Right cardiac atrium (tissue), 5 donors: ENCODE measurements around the gene HYAL1. TPM values are rescaled to one million over a fixed set of nuclear protein-coding genes. Genes with fewer than 3 reads are reported as not detected.

Experiments
- ATAC-seq, 2 donors: fragments of 200-7000 bp; cut with Tn5 transposase; one replicate each; pipeline versions ENCODE4 v1.8.0 to v1.9.1; 2020; ENCODE audit warnings: moderate library complexity in 2 of 2, mild to moderate bottlenecking in 1 of 2
- DNase-seq, 3 donors: peaks; one replicate each; pipeline ENCODE4 v3.0.0-alpha.2; 2020
- H3K27ac ChIP-seq: one replicate; pipeline ENCODE4 v1.5.1; 2013; ENCODE audit warnings: mild to moderate bottlenecking, low read length, control low read depth, moderate library complexity
- H3K27me3 ChIP-seq: one replicate; pipeline ENCODE4 v1.6.1; 2013; ENCODE audit not compliant: control insufficient read depth, insufficient read depth
- H3K4me1 ChIP-seq: one replicate; pipeline ENCODE4 v1.6.1; 2013; ENCODE audit warnings: low read length; ENCODE audit not compliant: control insufficient read depth, insufficient read depth
- H3K4me3 ChIP-seq: one replicate; pipeline ENCODE4 v1.5.1; 2013; ENCODE audit warnings: low read length, control low read depth
- H3K9me3 ChIP-seq: one replicate; pipeline ENCODE4 v1.6.1; 2013; ENCODE audit warnings: low read length; ENCODE audit not compliant: control insufficient read depth
- WGBS: extraction: QIAGEN DNeasy Blood & Tissue Kit; methylation state at CpG from one replicate; pipeline ENCODE4 v1.1.7; 2013; 5-methylcytosine and 5-hydroxymethylcytosine counted together
- intact Hi-C, 4 donors: fragments of 100-400 bp; cut with DNase I; formaldehyde crosslinking; loops; one replicate each; pipeline versions ENCODE4 v1.11.0 to v1.14.0; 2022 to 2023
- polyA plus RNA-seq: library from polyadenylated mRNA; stranded (reverse); fragments of 200-250 nt; gene quantifications from one replicate; pipeline ENCODE4 v1.2.3, GENCODE V29; 2013
- total RNA-seq, 4 donors: library from RNA; stranded (reverse); fragmentation: NEBNext Ultra II Directional; extraction: Animal tissue kit (Norgen Biotek cat#: 25700); gene quantifications; one replicate each; pipeline ENCODE4 v1.2.1, GENCODE V29; 2021
- donor health status: healthy with polysubstance abuse.
- donor health status: DM: no; HTN: yes; CAD: no.
- donor health status: DM: no; HTN: no; CAD: no.
- donor health status: DM: no; HTN: yes; CAD: no; lungs with severe emphysema.
- donor health status: DM: yes; HTN: yes; CAD: no.

Gene HYAL1
- total and polyA plus RNA-seq, 5 donors, result 17.8 to 33.7 (median 25.4) TPM

GRCh38 chr3:50334339-50335075, 31.1 kb upstream of the HYAL1 start:
- H3K4me1 ChIP-seq, result no peaks in the 10 kb centered on the region
- no peaks in the 10 kb centered on the region for H3K27me3 ChIP-seq
- ATAC-seq (no peak), DNase-seq (peak in 1 of 3 donors; percentile 28)
- WGBS, result 42% methylated on average over 5 of the region's 5 CpGs
- H3K9me3 ChIP-seq, result no peaks in the 10 kb centered on the region
- H3K27ac ChIP-seq, result peak overlapping the region; percentile 63
- H3K4me3 ChIP-seq, result no peak overlapping the region
- intact Hi-C loops, result no loop called here

DNA sequence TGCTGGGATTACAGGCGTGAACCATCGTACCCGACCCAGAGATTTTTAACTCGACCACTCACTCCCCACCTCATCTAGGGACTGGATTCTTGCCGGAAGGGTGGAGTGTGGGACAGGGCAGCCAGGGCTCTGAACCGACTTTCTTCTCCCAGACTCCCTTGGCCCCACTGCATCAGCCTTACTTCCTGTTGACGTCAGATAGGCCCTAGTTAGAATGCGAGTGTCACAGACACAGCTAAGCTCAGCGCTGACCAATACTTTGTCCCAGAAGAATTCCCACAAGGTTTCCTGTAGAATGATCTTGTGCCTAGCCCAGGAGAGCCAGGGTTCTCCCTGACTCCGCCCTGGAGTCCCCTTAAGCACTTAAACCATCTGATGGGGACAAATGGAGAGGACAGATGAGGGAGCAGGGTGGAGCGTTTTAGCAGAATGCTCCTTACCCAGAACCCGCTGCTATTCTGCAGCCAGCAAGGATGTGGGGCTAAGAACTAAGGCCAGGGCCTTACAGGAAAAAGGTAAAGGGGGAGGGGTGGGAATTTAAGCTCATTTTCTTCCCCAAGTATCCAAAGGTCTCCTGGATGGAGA, 30.5 kb upstream of the HYAL1 start:
- ATAC-seq (peak; percentile 40 to 64), DNase-seq (peak; percentile 81 to 87 (median 83))
- H3K27me3 ChIP-seq, result no peaks in the 10 kb centered on the region
- H3K9me3 ChIP-seq, result no peaks in the 10 kb centered on the region
- H3K4me3 ChIP-seq, result no peak overlapping the region
- H3K4me1 ChIP-seq, result no peaks in the 10 kb centered on the region
- peak overlapping the region; percentile 71 for H3K27ac ChIP-seq
- intact Hi-C loops, result no loop called here
- WGBS, result 41% methylated on average over 12 of the region's 12 CpGs

- ATAC-seq, result no peak
- Histone ChIP-seq H3K27me3 (no peaks in the 10 kb centered on the region), H3K4me1 (peaks cover 3% of the 10 kb centered on the region), H3K27ac (no peak overlapping the region), H3K4me3 (no peak overlapping the region), H3K9me3 (no peaks in the 10 kb centered on the region)
- WGBS, result 95% methylated on average over 19 of the region's 19 CpGs
- intact Hi-C loops, result no loop called here
- DNase-seq, result peak in 2 of 3 donors; percentile 17 to 40
Measured at GRCh38 chr3:50331364-50331907, 28.1 kb upstream of the HYAL1 start.

- Histone ChIP-seq H3K4me1 (peaks cover 3% of the 10 kb centered on the region), H3K9me3 (no peaks in the 10 kb centered on the region), H3K27ac (no peak overlapping the region), H3K27me3 (no peaks in the 10 kb centered on the region), H3K4me3 (no peak overlapping the region)
- 86% methylated on average over 10 of the region's 10 CpGs for WGBS
- ATAC-seq (no peak), DNase-seq (peak; percentile 13 to 31 (median 29))
- intact Hi-C loops, result no loop called here
Measured at GRCh38 chr3:50330330-50330729, 27.0 kb upstream of the HYAL1 start.

DNA sequence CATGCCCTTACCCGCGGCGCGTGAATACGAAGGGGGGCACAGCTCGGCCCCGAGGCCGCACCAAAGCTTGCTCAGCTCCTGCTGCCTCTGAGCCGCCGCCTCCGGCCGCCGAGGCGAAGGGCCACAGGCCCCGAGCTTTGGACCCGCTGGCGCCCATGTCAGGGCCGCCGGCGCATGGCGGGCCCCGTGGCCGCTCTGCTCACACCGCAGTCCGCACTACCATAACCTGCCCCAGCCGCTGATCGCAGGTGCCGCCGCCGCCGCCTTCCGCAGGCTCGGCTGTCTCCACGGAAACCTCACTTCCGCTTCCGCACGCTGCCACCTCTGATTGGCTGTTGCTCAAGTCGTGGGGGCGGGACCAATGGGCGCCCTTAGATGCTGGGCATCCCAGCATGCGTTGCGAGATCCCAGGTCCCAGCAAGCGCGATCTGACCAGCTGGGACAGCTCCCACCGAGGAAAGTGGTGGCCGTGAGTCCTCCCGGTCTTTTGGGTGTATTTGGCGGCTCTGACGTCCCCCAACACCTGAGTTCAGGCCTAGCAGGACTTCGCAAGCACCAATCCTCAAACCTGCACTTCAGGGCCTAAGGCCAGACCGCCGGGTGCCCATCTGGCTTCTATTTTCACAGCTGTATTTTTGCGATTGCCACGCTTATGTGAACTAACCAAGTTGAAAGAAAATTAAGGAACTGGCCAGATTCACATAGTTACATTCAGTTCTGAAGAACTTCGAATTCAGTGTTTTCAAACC, 24.7 kb upstream of the HYAL1 start, which contains the start of gene TUSC2:
TUSC2 (minus strand) TSS at position 281 of the 749 bp plus-strand sequence; CDS start at position 157, 124 bp downstream.
- peak; percentile 97 to 99 (median 98) for DNase-seq
- Histone ChIP-seq H3K27me3 (no peaks in the 10 kb centered on the region), H3K9me3 (no peaks in the 10 kb centered on the region), H3K4me3 (peak within 1 kb of the TSS; percentile 85), H3K4me1 (peaks cover 8% of the 10 kb centered on the region), H3K27ac (peak within 1 kb of the TSS; percentile 87)
- intact Hi-C loops, result no loop called here
- 2% methylated on average over 55 of the region's 55 CpGs for WGBS
- ATAC-seq, result peak; percentile 63 to 88

GRCh38 chr3:50327129-50327528, 23.8 kb upstream of the HYAL1 start:
- peaks cover 8% of the 10 kb centered on the region for H3K4me1 ChIP-seq
- 63% methylated on average over 4 of the region's 4 CpGs for WGBS

DNA sequence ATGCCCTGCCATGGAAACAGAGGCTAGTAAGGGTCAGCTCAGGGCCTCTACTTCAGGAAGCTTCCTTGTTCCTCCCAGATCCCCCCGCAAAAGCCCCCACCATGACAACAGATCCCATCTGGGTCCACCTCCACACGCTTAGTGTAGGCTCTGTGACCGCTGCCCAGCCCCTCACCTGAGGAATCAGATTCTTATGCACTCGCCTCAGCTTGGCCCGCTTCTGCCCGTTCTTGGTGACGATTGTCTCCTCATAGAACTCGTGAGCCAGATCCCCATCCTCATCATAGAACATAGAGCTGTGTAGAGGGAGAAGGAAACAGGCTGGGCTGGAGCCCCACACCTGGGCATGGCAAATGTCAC, 22.8 kb upstream of the HYAL1 start:
- peaks cover 8% of the 10 kb centered on the region for H3K4me1 ChIP-seq
- DNase-seq, result peak in 1 of 3 donors; percentile 51
- WGBS, result 92% methylated on average over 8 of the region's 8 CpGs
- ATAC-seq, result no peak
- intact Hi-C loops, result no loop called here
- no peak overlapping the region for H3K4me3 ChIP-seq
- H3K27me3 ChIP-seq, result no peaks in the 10 kb centered on the region
- H3K9me3 ChIP-seq, result no peaks in the 10 kb centered on the region
- H3K27ac ChIP-seq, result no peak overlapping the region

More at GRCh38 chr3:50327129-50327528, 23.8 kb upstream of the HYAL1 start:
- Histone ChIP-seq H3K4me3 (peak overlapping the region; percentile 85), H3K9me3 (no peaks in the 10 kb centered on the region), H3K27me3 (no peaks in the 10 kb centered on the region), H3K27ac (no peak overlapping the region)
- no peak for ATAC-seq
- DNase-seq, result peak in 1 of 3 donors; percentile 40
- intact Hi-C loops, result no loop called here

- Histone ChIP-seq H3K27ac (no peak overlapping the region), H3K4me1 (peaks cover 8% of the 10 kb centered on the region), H3K4me3 (no peak overlapping the region), H3K9me3 (no peaks in the 10 kb centered on the region), H3K27me3 (no peaks in the 10 kb centered on the region)
- peak in 1 of 3 donors; percentile 20 for DNase-seq
- WGBS, result 86% methylated on average over 11 of the region's 11 CpGs
- no peak for ATAC-seq
- intact Hi-C loops, result no loop called here
Measured at GRCh38 chr3:50325497-50326181, 22.3 kb upstream of the HYAL1 start.

GRCh38 chr3:50325113-50325480, 21.7 kb upstream of the HYAL1 start:
- no peak overlapping the region for H3K4me3 ChIP-seq
- peaks cover 11% of the 10 kb centered on the region for H3K4me1 ChIP-seq
- H3K9me3 ChIP-seq, result no peaks in the 10 kb centered on the region
- no peak for ATAC-seq
- H3K27me3 ChIP-seq, result no peaks in the 10 kb centered on the region
- no peak for DNase-seq
- H3K27ac ChIP-seq, result no peak overlapping the region
- intact Hi-C loops, result no loop called here
- 83% methylated on average over 2 of the region's 2 CpGs for WGBS

- intact Hi-C loops, result loop anchor here in 1 of 4 donors (5.0 kb wide), 1 partner anchor 97 kb away; no protein-coding TSS in a partner anchor
- WGBS, result 38% methylated on average over 4 of the region's 4 CpGs
- H3K9me3 ChIP-seq, result no peaks in the 10 kb centered on the region
- ATAC-seq, result peak; percentile 3 to 24
- H3K27ac ChIP-seq, result peak overlapping the region; percentile 96
- no peaks in the 10 kb centered on the region for H3K27me3 ChIP-seq
- H3K4me1 ChIP-seq, result peaks cover 12% of the 10 kb centered on the region
- H3K4me3 ChIP-seq, result no peak overlapping the region
- DNase-seq, result peak; percentile 83 to 93 (median 90)
Measured at GRCh38 chr3:50324351-50325112, 21.2 kb upstream of the HYAL1 start.
